ENCODE data around the gene SNAPC2. TPM values are rescaled to one million over a fixed set of nuclear protein-coding genes. Genes with fewer than 3 reads are reported as not detected.

The SNAPC2 gene
- total and polyA plus RNA-seq, 7 donors = 4.6 to 16.0 (median 8.5) TPM

DNA sequence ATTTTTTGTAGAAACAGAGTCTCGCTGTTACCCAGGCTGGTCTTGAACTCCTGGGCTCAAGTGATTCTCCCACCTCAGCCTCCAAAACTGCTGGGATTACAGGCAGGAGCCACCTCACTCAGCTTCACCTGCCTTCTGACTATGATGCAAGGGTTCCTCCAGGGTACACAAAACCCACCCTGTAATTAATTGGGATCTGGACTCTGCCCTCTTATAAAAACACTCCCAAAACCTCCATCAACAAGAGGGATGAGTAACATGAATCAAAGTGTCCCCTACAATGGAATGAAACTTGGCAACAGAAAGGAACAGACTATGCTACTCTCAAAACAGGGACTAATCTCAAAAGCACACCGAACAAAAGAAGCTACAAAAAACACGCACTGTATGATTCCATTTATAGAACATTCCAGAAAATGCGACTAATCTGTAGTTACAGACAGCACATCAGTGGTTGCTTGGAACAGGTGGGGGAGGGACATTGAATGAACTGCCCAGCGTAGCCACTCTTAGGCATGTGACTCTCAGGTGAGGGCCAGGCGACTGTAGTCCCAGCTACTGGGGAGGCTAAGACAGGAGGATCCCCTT, 42.8 kb upstream of the SNAPC2 start:
- WGBS, 3 donors = 58 to 69% (median 65%) methylated on average over 6 of the region's 6 CpGs
- Histone ChIP-seq H3K4me3 (no peak overlapping the region), H3K27ac (no peak overlapping the region), H3K27me3 (ENCODE audit: insufficient read depth in 3 of 3, low read length in 2 of 3) (peaks cover 0 to 39% (median 19%) of the 10 kb centered on the region in 3 donors), H3K4me1 (no peaks in the 10 kb centered on the region), H3K9me3 (no peaks in the 10 kb centered on the region), H3K36me3 (ENCODE audit: insufficient read depth in 1 of 2, low read depth in 1 of 2) (no peaks in the 10 kb centered on the region)
- DNase-seq = no peak
- ATAC-seq = no peak
- TF ChIP-seq, protein P1, sequence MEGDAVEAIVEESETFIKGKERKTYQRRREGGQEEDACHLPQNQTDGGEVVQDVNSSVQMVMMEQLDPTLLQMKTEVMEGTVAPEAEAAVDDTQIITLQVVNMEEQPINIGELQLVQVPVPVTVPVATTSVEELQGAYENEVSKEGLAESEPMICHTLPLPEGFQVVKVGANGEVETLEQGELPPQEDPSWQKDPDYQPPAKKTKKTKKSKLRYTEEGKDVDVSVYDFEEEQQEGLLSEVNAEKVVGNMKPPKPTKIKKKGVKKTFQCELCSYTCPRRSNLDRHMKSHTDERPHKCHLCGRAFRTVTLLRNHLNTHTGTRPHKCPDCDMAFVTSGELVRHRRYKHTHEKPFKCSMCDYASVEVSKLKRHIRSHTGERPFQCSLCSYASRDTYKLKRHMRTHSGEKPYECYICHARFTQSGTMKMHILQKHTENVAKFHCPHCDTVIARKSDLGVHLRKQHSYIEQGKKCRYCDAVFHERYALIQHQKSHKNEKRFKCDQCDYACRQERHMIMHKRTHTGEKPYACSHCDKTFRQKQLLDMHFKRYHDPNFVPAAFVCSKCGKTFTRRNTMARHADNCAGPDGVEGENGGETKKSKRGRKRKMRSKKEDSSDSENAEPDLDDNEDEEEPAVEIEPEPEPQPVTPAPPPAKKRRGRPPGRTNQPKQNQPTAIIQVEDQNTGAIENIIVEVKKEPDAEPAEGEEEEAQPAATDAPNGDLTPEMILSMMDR (IDR thresholded peaks at IDR 0.05) = no peak
- intact Hi-C loops (cut with DNase I) = no loop called here

DNA sequence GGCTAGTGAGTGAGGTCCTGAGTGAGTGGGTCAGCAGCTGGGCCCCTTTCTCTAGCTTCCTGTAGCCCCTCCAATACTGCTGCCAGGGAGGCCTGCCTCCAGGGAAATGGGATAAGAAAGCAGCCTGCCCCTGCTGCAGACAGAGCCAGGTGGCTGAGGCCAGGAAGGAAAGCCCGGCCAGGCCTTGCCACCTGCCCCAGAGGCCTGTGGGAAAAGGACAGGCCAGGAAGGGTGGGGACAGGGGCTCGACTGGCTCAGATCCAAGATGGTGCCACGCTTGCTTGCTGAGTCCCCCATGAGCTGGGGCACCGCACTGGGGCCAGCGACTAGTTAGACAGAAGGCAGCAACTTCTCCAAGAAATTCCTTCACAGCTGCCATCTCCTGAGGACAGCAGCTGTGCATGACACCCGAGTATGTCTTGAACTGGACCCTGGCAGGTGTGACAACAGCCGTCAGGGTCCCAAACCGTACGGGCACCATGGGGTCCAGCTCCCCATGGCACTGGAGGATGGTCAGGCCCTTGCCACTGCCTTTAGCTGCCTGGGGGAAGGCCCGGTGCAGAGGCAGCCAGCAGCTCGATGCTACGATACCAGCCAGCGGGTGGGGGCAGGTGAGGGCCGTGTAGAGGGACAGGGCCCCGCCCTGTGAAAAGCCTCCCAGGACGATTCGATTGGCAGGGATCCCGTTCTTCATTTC, 40.9 kb upstream of the SNAPC2 start:
- intact Hi-C loops (cut with DNase I) = no loop called here
- Histone ChIP-seq H3K4me3 (no peak overlapping the region), H3K4me1 (no peaks in the 10 kb centered on the region), H3K27ac (no peak overlapping the region), H3K27me3 (ENCODE audit: insufficient read depth in 3 of 3, low read length in 2 of 3) (peaks cover 0 to 21% (median 12%) of the 10 kb centered on the region in 3 donors), H3K36me3 (ENCODE audit: insufficient read depth in 1 of 2, low read depth in 1 of 2) (no peaks in the 10 kb centered on the region), H3K9me3 (no peaks in the 10 kb centered on the region)
- 33 to 50% (median 35%) methylated on average over 16 to 18 of the region's 18 CpGs for WGBS, 3 donors
- TF ChIP-seq, protein P1 (IDR thresholded peaks at IDR 0.05) = no peak
- ATAC-seq (no peak), DNase-seq (no peak)

DNA sequence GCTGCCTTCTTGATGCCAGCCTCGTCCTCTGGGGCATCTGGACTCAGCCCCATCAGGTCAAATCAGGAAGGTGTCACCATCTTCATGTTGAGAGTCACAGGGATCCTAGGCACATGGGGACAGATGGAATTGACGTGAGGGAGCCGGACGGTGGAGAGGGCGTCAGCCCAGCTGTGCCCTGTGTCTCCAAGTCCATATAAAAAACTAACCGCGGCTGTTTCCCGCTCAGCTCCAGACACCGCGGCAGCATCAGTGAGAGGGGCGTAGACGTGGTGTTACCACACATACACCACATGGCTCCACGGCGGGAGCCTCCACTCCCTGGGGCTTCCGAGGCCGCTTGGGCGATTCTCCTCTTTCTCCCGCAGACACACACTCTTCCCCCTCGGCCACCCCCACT, 40.3 kb upstream of the SNAPC2 start:
- Histone ChIP-seq H3K27ac (no peak overlapping the region), H3K27me3 (ENCODE audit: insufficient read depth in 3 of 3, low read length in 2 of 3) (peaks cover 0 to 15% (median 6%) of the 10 kb centered on the region in 3 donors), H3K4me3 (no peak overlapping the region), H3K36me3 (ENCODE audit: insufficient read depth in 1 of 2, low read depth in 1 of 2) (no peaks in the 10 kb centered on the region), H3K9me3 (no peaks in the 10 kb centered on the region), H3K4me1 (no peaks in the 10 kb centered on the region)
- intact Hi-C loops (cut with DNase I) = no loop called here
- TF ChIP-seq, protein P1 (IDR thresholded peaks at IDR 0.05) = no peak
- 34 to 52% (median 39%) methylated on average over 19 of the region's 19 CpGs for WGBS, 3 donors
- DNase-seq (no peak), ATAC-seq (no peak)

DNA sequence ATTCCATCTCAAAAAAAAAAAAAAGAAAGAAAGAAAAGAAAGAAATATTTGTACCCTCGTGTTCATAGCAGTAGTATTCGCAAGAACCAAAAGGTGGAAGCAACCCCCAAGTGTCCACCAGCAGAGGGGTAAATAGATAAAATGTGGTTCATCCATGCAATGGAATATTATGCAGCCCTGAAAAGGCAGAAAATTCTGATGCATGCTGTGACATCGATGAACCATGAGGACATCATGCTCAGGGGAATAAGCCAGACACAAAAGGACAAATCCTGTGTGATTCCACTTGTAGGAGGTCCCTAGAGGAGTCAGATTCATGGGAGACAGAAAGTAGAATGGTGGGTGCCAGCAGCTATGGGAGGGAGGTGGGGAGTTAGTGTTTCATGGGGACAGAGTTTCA, 38.2 kb upstream of the SNAPC2 start:
- TF ChIP-seq, protein P1 (IDR thresholded peaks at IDR 0.05) = no peak
- Histone ChIP-seq H3K4me3 (no peak overlapping the region), H3K27me3 (ENCODE audit: insufficient read depth in 3 of 3, low read length in 2 of 3) (peaks cover 0 to 6% (median 2%) of the 10 kb centered on the region in 3 donors), H3K36me3 (ENCODE audit: insufficient read depth in 1 of 2, low read depth in 1 of 2) (no peaks in the 10 kb centered on the region), H3K4me1 (no peaks in the 10 kb centered on the region), H3K9me3 (no peaks in the 10 kb centered on the region), H3K27ac (no peak overlapping the region)
- WGBS, 3 donors = 91 to 96% (median 94%) methylated on average over 3 of the region's 3 CpGs
- DNase-seq (no peak), ATAC-seq (no peak)
- intact Hi-C loops (cut with DNase I) = no loop called here
